HG03457 (cell line): Measurements from ENCODE around the gene LTB4R.
A peak's percentile ranks its signal among the peaks of the same experiment; 100 is the strongest.

ENCODE experiments used
- ATAC-seq: cut with Tn5 transposase; IDR thresholded peaks from one replicate; pipeline ENCODE4 v1.9.1; 2021; ENCODE audit warnings: moderate number of reproducible peaks; ENCODE audit not compliant: unreplicated experiment

The LTB4R gene

GRCh38 chr14:24277606-24278321 lies 33.5 kb upstream of the LTB4R start:
- no peak for ATAC-seq

- no peak for ATAC-seq
Observed at GRCh38 chr14:24278424-24278823, 32.9 kb upstream of the LTB4R start.

- ATAC-seq: no peak
Observed at GRCh38 chr14:24279301-24280186, 31.8 kb upstream of the LTB4R start.

- ATAC-seq: no peak
Observed at GRCh38 chr14:24280797-24281460, 30.4 kb upstream of the LTB4R start.

DNA sequence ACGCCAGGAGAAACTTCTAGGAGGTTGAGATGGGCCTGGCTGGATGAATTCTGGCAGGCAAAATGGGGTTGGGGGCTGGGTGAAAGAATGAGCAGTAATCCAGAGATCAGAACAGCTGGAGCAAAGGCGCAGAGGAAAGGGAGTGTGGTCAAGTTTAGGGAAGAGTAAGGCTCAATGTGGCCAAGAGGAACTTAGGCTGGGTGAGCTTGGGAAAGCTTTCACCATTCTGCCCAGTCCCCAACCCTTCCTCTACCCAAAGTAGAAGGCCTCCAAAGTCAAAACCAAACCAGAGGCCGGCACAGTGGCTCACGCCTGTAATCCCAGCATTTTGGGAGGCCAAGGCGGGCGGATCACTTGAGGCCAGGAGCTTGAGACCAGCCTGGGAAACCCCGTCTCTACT lies 29.7 kb upstream of the LTB4R start:
- no peak for ATAC-seq

DNA sequence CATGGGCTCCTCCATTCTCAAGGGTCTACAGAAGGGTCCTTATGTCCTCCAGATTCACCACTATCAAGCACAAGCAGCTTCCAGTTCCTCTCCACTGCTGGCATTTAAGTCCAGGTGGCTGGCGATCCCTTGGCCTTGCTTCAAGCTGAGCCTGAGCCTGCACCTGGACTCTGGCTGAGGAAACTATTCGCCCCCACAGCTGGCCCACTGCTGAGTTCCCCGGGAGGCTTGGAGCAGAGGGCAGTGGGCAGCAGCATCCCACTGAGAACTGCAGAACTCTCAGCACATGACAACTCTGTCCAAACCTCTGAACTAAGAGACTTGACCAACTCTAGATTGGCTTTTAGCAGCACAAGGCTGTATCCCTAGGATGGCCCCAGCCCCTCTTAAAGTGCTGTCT lies 28.6 kb upstream of the LTB4R start:
- ATAC-seq: no peak

DNA sequence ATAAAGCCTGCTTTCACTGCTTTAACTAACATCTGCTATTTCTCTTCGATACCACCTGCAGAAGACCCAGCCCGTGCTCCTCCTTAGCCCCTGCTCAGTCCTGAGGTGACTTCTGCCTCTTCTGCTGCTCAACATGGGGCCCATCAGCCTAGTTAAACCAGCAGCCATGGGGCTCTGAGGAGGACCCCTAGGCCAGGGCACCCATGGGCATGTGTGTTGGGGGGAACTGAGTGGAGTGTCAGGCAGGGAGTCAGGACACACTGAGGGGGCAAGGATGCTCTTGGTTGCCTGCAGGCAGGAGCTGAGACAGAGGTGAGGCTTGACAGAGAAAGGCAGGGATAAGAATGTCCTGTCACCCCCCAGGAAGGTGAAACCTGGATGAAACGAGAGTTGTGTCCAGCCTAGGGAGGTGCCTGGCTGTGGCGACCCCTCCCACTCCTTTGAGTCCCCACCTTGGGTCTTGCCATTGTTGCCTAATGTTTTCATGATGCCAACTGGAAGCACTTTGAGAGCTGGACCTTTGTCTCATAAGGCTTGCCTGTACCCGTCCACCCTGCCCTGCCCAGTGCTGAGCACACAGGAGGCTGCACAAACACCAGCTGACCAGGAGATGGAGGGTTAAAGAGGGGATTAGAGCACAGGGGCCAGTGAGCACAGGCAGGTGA lies 27.4 kb upstream of the LTB4R start:
- no peak for ATAC-seq

DNA sequence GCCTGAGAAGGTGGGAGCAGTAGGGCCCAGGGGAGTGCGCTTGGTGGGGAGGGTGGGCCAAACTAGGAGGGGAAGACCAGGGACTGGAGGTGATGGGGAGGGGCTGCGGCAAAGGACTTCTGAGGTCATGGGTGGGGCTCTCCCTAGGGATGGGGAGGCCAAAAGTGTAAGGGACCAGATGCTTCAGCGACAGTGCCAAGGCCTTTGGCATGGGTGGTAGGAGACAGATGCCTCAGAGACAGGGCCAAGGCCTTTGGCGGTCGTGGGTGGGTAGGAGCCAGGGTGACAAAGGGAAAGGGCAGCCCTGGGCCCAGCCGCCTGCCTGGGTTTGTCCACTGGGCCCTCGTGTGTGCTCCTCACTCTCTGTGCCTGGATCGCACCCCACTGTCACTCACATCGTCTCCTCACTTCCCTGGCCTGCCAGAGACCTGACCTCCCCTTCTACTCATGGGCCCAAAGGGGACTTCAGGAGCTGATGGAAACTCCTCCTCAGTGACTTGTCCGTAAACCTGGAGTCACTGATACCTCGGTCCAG lies 26.7 kb upstream of the LTB4R start:
- ATAC-seq: no peak

GRCh38 chr14:24285351-24285750 lies 26.0 kb upstream of the LTB4R start:
- no peak for ATAC-seq

- no peak for ATAC-seq
Observed at GRCh38 chr14:24286996-24287395, 24.3 kb upstream of the LTB4R start.

DNA sequence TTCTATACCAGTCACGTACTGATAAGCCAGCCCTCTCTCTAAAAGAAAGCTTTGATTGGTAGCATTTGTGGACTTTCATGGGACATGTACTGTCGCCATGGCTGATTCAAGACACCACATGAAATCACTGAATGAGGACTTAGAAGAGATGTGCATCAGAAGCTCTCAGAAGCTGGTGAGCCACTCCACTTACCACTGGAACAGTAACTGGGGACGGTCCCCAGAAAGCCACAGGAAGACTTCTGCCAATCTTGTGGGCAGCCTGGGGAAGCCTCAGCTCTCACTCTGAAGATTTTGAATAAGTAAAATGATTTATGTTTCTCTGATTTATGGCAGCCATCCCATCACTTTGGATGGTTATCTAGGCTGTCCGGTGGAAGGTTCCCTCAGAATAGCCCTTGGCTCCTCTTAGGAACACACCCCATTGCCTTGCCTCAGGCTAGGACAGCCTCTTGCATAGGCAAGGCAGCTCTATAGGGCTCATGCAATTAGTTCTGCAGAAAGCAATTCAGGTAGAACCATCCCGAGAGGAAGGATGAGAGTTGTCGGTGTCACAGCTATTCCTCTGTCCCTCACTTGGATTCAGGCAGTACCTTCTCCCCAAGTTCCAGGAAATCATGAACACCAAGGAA lies 21.5 kb upstream of the LTB4R start:
- ATAC-seq: no peak

DNA sequence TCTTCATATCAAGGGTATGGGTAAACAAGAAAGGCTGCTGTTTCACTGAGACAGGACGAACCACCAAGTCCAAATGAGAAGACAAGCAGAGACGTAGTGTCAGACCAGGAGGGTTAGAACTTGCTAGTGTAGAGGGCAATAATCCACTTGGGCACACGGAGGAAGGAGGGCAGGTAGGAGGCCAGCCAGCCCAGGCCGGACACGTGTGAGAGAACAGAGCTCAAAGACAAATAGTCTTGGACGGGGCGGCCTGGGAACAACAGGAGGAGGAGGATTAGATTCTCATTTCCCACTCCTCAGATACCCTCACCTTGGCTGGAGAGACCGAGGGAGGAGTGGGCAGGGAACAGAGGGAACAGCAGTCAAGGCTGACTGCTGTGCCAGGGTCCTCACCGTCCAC lies 20.6 kb upstream of the LTB4R start:
- ATAC-seq: no peak

DNA sequence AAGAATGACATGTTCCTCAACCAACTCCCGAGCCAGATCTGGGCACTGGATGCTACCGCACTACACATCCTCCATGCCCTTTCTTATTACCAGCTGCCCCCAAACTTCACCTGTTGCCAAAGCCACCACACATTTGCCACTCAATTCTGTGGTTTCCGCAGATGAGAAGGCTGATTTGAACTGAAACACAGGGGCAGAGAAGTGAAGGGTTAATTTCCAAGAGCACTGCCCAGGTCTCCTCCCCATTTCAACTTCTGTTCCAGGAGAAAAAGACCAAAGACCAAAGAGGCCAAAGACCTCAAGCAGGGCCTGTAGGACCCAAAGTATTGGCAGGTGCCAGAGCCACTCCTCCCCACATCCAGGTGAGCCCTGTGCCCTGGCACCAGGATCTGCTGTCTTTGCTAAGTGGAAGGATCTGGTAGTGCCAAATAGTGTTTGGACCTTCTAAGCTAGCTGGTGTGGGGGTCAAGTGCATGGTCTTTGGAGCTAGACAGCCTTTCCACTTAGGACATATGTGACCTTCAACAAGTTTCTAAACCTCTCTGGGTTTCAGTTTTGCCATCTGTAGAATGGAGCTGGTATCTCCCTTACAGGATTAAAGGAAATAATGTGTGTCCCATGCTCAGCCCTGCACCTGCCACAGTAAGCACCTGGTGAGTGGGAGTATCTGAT lies 19.7 kb upstream of the LTB4R start:
- no peak for ATAC-seq

GRCh38 chr14:24292118-24292807 lies 19.0 kb upstream of the LTB4R start:
- ATAC-seq: no peak

DNA sequence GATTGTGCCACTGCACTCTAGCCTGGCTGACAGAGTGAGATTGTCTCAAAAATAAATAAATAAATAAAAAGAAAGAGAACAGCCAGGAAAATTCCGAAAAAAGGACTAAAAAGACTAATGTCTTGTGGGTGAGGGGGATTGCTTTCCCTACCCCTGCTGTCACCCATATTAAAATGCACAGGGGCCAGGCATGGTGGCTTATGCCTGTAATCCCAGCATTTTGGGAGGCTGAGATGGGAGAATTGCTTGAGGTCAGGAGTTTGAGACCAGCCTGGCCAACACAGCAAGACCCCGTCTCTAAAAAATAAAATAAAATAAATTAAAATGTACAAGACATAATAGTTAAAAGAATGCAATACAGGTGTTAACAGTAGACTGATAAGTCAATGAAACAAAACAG lies 17.8 kb upstream of the LTB4R start:
- ATAC-seq: no peak

DNA sequence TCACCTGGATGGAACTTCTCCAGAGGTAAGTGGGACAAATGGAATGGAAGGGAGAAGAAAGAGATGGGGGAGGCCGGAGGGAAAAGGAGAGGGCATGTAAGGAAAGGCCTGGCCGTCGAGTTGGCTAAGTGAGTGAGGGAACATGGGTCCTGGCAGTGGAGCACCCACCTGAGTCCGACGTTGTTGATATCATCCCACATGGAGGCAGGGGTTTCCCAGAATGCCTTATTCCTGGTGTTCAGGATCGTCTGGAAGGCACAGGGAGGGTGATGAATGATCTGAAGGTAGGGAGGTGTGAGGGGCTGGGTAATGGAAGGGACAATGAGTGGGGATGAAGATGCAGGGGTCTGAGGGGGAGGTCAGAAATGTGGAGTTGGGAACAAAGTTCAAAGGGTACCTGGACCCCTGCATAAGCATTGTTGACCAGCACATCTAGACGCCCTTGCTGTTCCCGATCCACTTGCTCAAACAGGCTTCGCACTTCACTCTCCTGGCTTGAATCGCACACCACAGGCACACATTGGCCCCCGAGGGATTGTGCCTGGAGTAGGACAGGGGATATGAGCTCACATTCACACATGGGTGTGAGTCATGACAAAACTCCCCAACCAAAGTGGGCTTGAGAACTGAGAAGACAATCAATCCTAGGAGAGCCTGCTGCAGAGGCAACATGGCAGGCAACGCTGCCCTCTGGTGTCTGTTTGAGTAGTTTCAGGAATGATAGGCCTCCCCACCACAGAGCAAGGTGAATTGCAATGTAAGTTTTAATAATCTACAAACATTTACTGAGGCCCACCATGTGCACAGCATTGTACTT lies 14.8 kb upstream of the LTB4R start:
- ATAC-seq: peak; percentile 32

- peak; percentile 24 for ATAC-seq
Observed at GRCh38 chr14:24297190-24297964, 13.9 kb upstream of the LTB4R start.

DNA sequence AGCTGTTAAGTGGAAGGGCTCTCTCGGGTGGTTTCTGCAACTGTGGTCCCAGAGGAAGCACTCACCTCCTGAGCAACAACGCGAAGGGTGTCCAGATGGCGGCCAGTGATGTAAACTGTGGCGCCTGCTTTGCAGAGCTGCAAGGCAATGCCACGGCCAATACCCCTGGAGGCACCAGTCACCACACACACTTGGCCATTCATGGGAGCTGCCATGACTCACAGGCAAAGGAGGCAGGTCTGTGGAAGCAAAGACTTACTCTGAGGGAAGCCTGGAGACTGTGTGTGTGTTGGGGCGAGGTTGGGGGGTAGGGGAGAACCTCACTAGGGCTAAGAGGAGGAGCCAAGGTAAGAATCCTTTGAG lies 12.4 kb upstream of the LTB4R start:
- peak; percentile 6 for ATAC-seq
